HG03139 (cell line): ENCODE results near the gene ZNF366.

ENCODE experiments used
- ATAC-seq: cut with Tn5 transposase; IDR thresholded peaks from one replicate; pipeline ENCODE4 v1.9.1; 2021; ENCODE audit not compliant: unreplicated experiment

The ZNF366 gene

GRCh38 chr5:72465601-72466563, 41.3 kb downstream of the ZNF366 start:
- peak; percentile 68 for ATAC-seq

- no peak for ATAC-seq
Observed at GRCh38 chr5:72465066-72465465, 42.1 kb downstream of the ZNF366 start.

GRCh38 chr5:72464071-72464470, 43.1 kb downstream of the ZNF366 start:
- no peak for ATAC-seq

GRCh38 chr5:72463449-72464052, 43.7 kb downstream of the ZNF366 start:
- ATAC-seq, result no peak

GRCh38 chr5:72460413-72460812, 46.8 kb downstream of the ZNF366 start:
- no peak for ATAC-seq

- no peak for ATAC-seq
Observed at GRCh38 chr5:72459913-72460312, 47.3 kb downstream of the ZNF366 start.

- no peak for ATAC-seq
Observed at GRCh38 chr5:72459089-72459661, 48.0 kb downstream of the ZNF366 start.

- ATAC-seq, result no peak
Observed at GRCh38 chr5:72458407-72458806, 48.8 kb downstream of the ZNF366 start.

- ATAC-seq, result no peak
Observed at GRCh38 chr5:72457491-72457890, 49.7 kb downstream of the ZNF366 start.

GRCh38 chr5:72456391-72457074, 50.7 kb downstream of the ZNF366 start:
- ATAC-seq, result no peak

- ATAC-seq, result no peak
Observed at GRCh38 chr5:72455476-72455875, 51.7 kb downstream of the ZNF366 start.

- ATAC-seq, result no peak
Observed at GRCh38 chr5:72454996-72455395, 52.2 kb downstream of the ZNF366 start.

GRCh38 chr5:72453246-72453775, 53.9 kb downstream of the ZNF366 start:
- ATAC-seq, result no peak

GRCh38 chr5:72452515-72453245, 54.5 kb downstream of the ZNF366 start:
- ATAC-seq, result no peak

- peak; percentile 86 for ATAC-seq
Observed at GRCh38 chr5:72451741-72452505, 55.3 kb downstream of the ZNF366 start.

- no peak for ATAC-seq
Observed at GRCh38 chr5:72448368-72448767, 58.8 kb downstream of the ZNF366 start.

GRCh38 chr5:72447751-72448150, 59.5 kb downstream of the ZNF366 start:
- ATAC-seq, result no peak

- no peak for ATAC-seq
Observed at GRCh38 chr5:72445969-72446368, 61.2 kb downstream of the ZNF366 start.

GRCh38 chr5:72443883-72444282, 63.3 kb downstream of the ZNF366 start:
- no peak for ATAC-seq
